Tibial artery (tissue), 4 donors: Measurements from ENCODE around the gene SORCS2.
A peak's percentile ranks its signal among the peaks of the same experiment; 100 is the strongest.

Source experiments
- DNase-seq, 2 donors: peaks; one replicate each; pipeline ENCODE4 v3.0.0-alpha.2; 2019
- H3K27ac ChIP-seq, 2 donors: fragments of 200-600 bp; sonication (generic) in 1 of 2; 1 replicate in 1 of 2; 2 replicates in 1 of 2; pipeline ENCODE4 v1.5.1; 2018 to 2019; ENCODE audit warnings: mild to moderate bottlenecking in 1 of 2
- H3K27me3 ChIP-seq, 2 donors: fragments of 200-600 bp; sonication (generic) in 1 of 2; one replicate each; pipeline versions ENCODE4 v1.5.1 to v1.6.0; 2016 to 2019
- H3K36me3 ChIP-seq, 3 donors: fragments of 200-600 bp; sonication (generic) in 2 of 3; one replicate each; pipeline ENCODE4 v1.5.1; 2016 to 2019; ENCODE audit warnings: mild to moderate bottlenecking in 2 of 3
- H3K4me1 ChIP-seq, 4 donors: fragments of 200-600 bp; sonication (generic) in 2 of 4; 1 replicate in 3 of 4; 2 replicates in 1 of 4; pipeline ENCODE4 v1.5.1; 2016 to 2019
- H3K4me3 ChIP-seq, 2 donors: fragments of 200-600 bp; sonication (generic) in 1 of 2; 1 replicate in 1 of 2; 2 replicates in 1 of 2; pipeline ENCODE4 v1.5.1; 2018 to 2019; ENCODE audit warnings: mild to moderate bottlenecking in 2 of 2
- H3K9me3 ChIP-seq, 3 donors: fragments of 200-600 bp; sonication (generic) in 1 of 3; one replicate each; pipeline ENCODE4 v1.5.1; 2016 to 2019
- intact Hi-C: fragments of 100-400 bp; cut with DNase I; formaldehyde crosslinking; loops from one replicate; pipeline ENCODE4 v1.15.0; 2023; ENCODE audit warnings: low total_unique reads
- TF ChIP-seq, protein P1 (sequence below), 2 experiments: fragments of 200-600 bp in 1 of 2; fragments of 450-650 bp in 1 of 2; IDR thresholded peaks; one replicate each; pipeline ENCODE4 v1.5.1; 2017 to 2019; ENCODE audit warnings: antibody characterized with exemption in 2 of 2, mild to moderate bottlenecking in 1 of 2, moderate library complexity in 1 of 2

The SORCS2 gene

DNA sequence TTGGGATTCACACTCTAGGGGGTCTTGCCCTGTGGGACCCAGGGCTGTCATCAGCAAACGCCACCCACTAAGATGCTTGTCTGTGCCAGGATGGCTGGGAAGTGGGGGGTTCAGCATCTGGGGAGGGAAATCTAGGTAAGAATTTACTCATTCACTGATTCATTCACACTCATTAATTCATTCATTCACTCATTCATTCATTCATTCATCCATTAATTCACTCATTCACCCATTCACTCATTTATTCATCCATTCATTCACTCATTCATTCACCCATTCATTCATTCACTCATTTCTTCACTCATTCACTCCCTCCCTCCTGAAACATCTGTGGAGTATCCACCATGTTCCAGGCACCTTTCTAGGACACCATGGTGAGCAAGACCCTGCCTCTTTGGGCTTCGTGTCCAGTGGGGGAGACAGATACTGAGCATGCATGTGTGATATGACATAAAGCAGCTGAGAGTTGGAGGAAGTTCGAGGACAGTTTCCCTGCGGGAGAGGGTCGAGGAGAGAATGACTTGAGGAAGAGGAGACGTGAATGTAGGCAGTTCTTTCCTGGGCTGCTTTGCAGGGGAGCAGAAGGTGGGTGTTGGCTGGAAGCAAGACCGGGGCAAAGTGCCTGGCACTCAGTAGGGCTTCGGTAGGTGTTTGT, 90.6 kb downstream of the SORCS2 start:
- no peak overlapping the region for H3K27ac ChIP-seq
- H3K36me3 ChIP-seq, result no peaks in the 10 kb centered on the region
- no peak overlapping the region for H3K4me3 ChIP-seq
- TF ChIP-seq, protein P1, sequence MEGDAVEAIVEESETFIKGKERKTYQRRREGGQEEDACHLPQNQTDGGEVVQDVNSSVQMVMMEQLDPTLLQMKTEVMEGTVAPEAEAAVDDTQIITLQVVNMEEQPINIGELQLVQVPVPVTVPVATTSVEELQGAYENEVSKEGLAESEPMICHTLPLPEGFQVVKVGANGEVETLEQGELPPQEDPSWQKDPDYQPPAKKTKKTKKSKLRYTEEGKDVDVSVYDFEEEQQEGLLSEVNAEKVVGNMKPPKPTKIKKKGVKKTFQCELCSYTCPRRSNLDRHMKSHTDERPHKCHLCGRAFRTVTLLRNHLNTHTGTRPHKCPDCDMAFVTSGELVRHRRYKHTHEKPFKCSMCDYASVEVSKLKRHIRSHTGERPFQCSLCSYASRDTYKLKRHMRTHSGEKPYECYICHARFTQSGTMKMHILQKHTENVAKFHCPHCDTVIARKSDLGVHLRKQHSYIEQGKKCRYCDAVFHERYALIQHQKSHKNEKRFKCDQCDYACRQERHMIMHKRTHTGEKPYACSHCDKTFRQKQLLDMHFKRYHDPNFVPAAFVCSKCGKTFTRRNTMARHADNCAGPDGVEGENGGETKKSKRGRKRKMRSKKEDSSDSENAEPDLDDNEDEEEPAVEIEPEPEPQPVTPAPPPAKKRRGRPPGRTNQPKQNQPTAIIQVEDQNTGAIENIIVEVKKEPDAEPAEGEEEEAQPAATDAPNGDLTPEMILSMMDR (IDR thresholded peaks at IDR 0.05), result no peak
- peaks cover 0 to 4% of the 10 kb centered on the region in 2 donors for H3K27me3 ChIP-seq
- no peaks in the 10 kb centered on the region for H3K9me3 ChIP-seq
- DNase-seq, result no peak
- H3K4me1 ChIP-seq, result peaks cover 0 to 17% (median 13%) of the 10 kb centered on the region in 4 donors
- intact Hi-C loops, result no loop called here

DNA sequence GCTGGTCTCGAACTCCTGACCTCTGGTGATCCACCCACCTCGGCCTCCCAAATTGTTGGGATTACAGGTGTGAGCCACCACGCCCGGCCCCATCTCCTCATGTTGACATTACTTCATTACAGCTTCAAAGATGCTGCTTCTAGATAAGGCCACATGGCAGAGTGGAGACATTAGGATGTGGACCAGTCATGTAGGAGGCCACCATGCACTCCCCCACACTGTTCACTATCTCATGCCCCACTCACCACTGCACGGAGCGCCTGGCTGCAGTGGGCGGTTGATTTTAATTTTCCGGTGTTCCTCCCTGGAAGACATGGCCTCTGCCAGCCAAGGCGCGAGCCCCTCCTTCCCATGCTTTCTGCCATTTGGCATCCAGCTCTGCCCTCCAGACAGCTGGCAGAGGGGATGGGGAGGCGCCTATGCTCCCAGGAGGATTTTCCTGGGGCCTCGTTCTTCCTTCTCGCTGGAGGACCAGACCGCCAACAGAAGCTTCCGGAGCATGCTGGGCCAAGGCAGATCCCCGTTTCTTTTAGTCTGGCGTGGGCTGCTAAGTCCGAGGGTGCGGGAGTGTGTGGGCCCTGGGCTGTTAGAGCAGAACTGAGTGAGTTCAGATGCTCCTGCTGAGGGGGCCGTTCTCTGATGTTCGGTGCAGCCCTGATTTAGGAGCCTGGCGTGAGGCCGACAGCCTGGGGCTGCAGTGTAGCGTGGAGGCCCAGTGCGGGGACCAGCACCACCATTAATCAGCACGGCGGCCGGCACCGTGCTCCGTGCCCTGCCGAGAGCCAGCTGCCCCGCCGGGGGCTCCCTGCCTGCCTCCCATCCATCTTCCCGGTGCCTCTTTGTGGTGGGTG, 93.1 kb downstream of the SORCS2 start:
- TF ChIP-seq, protein P1 (IDR thresholded peaks at IDR 0.05), result no peak
- Histone ChIP-seq H3K4me1 (peaks cover 0 to 17% (median 13%) of the 10 kb centered on the region in 4 donors), H3K36me3 (no peaks in the 10 kb centered on the region), H3K27me3 (peaks cover 0 to 3% of the 10 kb centered on the region in 2 donors), H3K27ac (peak overlapping the region; percentile 43 to 46), H3K4me3 (peak overlapping the region in 1 of 2 donors; percentile 28), H3K9me3 (no peaks in the 10 kb centered on the region)
- intact Hi-C loops, result no loop called here
- peak in 1 of 2 donors; percentile 87 for DNase-seq

DNA sequence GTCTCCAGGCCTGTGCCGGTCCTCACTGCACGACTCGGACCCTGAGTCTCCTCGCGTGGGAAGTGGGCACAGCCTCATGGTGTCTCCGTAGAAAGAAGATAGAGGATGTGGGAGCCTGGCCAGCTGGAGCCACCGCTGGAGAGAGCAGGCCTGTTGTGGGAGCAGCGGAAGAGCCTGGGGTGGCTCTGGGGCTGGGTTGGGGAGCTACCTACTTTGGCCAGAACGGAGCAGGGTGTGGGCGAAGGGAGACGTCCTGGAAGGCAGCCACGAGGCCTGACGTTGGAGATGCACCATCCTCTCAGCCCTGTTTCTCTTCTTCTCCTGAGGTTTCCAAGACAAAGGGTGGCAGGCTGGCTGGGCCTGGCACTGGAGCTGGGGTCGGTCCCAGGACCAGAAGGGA, 93.8 kb downstream of the SORCS2 start:
- Histone ChIP-seq H3K4me3 (no peak overlapping the region), H3K36me3 (no peaks in the 10 kb centered on the region), H3K27me3 (peaks cover 0 to 3% of the 10 kb centered on the region in 2 donors), H3K27ac (peak overlapping the region; percentile 43 to 46), H3K9me3 (no peaks in the 10 kb centered on the region), H3K4me1 (peaks cover 0 to 18% (median 14%) of the 10 kb centered on the region in 4 donors)
- TF ChIP-seq, protein P1 (IDR thresholded peaks at IDR 0.05), result no peak
- DNase-seq, result no peak
- intact Hi-C loops, result no loop called here

DNA sequence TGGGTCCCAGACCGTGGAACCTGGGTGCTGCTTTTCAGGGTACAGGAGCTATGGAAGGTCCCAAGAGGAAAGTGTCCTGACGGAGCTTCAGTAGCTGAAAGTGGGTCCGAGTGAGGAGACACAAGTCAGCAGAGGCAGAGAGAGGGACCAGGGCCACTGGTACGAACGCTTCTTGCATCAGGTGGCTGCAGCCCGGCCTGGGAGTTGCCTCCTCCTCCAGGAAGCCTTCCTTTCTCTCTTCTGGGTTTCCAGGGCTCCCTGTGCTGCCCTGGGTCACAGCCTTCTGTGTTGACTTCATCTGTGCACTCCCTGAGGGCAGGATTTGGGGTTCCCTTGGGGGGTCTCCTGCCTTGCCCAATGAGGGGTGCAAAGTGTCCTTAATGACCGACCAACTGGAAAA, 94.5 kb downstream of the SORCS2 start:
- TF ChIP-seq, protein P1 (IDR thresholded peaks at IDR 0.05), result no peak
- H3K4me3 ChIP-seq, result no peak overlapping the region
- H3K27ac ChIP-seq, result no peak overlapping the region
- no peaks in the 10 kb centered on the region for H3K9me3 ChIP-seq
- H3K36me3 ChIP-seq, result no peaks in the 10 kb centered on the region
- peaks cover 0 to 3% of the 10 kb centered on the region in 2 donors for H3K27me3 ChIP-seq
- H3K4me1 ChIP-seq, result peaks cover 0 to 24% (median 17%) of the 10 kb centered on the region in 4 donors
- no peak for DNase-seq
- intact Hi-C loops, result no loop called here

DNA sequence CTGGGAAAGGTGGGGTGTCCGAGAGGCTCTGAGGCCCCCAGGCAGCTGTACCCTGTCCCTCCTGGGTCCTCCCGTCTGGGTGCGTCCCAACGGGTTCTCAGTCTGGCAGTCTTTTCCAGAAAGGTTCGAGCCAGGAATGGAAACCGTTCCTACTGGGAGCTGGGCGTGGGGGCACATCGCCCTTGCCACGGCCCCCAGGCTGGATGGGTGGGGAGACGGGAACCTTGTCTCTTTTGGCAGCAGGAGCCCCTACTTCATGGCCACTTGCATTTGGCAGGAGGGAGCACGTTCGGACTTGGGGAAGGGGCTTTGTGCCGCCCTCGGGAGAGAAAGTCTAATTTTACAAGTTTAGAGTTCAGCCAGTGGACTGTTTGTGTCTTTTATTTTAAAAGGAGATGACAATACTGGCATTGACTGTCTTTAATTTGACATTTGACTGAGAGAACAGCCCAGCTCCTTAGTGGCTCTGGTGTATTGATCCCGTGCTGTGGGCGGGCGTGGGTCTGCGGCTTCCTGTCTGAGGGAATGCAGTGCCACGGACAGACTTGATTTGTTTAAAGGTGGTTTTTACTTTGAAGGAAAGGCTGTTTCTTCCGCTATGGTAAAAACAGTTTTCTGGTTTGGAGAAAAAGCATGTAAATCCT, 95.1 kb downstream of the SORCS2 start:
- Histone ChIP-seq H3K4me1 (peaks cover 0 to 26% (median 17%) of the 10 kb centered on the region in 4 donors), H3K27me3 (peaks cover 0 to 3% of the 10 kb centered on the region in 2 donors), H3K9me3 (no peaks in the 10 kb centered on the region), H3K36me3 (no peaks in the 10 kb centered on the region), H3K4me3 (no peak overlapping the region), H3K27ac (no peak overlapping the region)
- intact Hi-C loops, result no loop called here
- no peak for DNase-seq
- TF ChIP-seq, protein P1 (IDR thresholded peaks at IDR 0.05), result no peak
